HL-60 (cell line): Measurements from ENCODE around the gene TPCN1.

ENCODE experiments used
- DNase-seq, 2 experiments: peaks; one replicate each; pipeline ENCODE4 v3.0.0-alpha.2; 2010 to 2020; ENCODE audit warnings: low read depth in 1 of 2, low spot score in 1 of 2
- H3K27ac ChIP-seq: fragments of 250-450 bp; sonication (Bioruptor Pico); replicated peaks from 2 replicates; pipeline ENCODE4 v1.5.1; 2020; ENCODE audit warnings: mild to moderate bottlenecking, moderate library complexity
- H3K27me3 ChIP-seq: fragments of 250-450 bp; sonication (Bioruptor Pico); 2 replicates; pipeline ENCODE4 v1.5.1; 2021; ENCODE audit warnings: mild to moderate bottlenecking, moderate library complexity; ENCODE audit not compliant: insufficient read depth, poor library complexity, severe bottlenecking
- H3K4me3 ChIP-seq: replicated peaks from 2 replicates; pipeline ENCODE4 v1.5.1; 2011; ENCODE audit warnings: mild to moderate bottlenecking, control low read depth, low read length; ENCODE audit not compliant: insufficient read depth
- GABPA ChIP-seq: IDR thresholded peaks from 2 replicates; pipeline ENCODE4 v1.6.1; 2012; ENCODE audit warnings: low read depth
- POLR2AphosphoS5 ChIP-seq: IDR thresholded peaks from 2 replicates; pipeline ENCODE4 v1.6.1; 2012; ENCODE audit warnings: low read depth
- SPI1 ChIP-seq: IDR thresholded peaks from 2 replicates; pipeline ENCODE4 v1.6.1; 2012; ENCODE audit warnings: low read depth, mild to moderate bottlenecking, borderline replicate concordance
- TF ChIP-seq, protein P1 (sequence below): IDR thresholded peaks from 2 replicates; pipeline ENCODE4 v1.6.1; 2012; ENCODE audit warnings: low read depth; ENCODE audit not compliant: insufficient replicate concordance
- TF ChIP-seq, protein P2 (sequence below): IDR thresholded peaks from one replicate; pipeline ENCODE4 v1.5.1; 2011; ENCODE audit warnings: low read length, control low read depth, inconsistent platforms; ENCODE audit not compliant: insufficient read depth

Gene TPCN1

DNA sequence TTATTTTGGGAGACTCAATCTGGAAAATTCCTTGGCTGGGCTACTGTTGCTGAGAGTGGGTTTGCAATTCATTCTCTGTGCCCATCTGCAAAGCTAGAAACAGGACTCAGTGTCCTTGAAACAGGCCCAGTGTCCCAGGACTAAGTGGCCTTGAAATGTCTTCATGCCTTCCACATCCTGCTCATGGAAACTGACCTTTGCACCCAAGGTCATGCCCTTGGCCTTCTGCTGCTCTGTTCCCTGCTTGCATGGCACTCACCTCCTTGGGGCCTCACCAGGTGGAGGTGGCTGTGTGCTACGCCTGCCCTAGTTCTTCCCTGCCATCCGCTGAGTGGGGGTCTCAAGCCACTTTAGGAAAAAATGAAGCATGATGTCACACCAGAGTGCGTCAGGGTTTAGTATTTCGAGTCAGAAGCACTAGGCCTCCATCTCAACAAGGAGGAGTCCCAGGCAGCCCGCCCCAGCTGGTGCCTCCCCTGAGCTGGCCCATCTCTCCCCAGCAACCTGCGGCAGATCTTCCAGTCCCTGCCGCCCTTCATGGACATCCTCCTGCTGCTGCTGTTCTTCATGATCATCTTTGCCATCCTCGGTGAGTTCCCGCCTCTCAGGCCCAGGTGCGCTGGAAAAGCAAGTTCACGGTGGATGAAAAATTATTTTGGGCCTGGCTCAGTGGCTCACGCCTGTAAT, 48.1 kb downstream of the TPCN1 start:
- Histone ChIP-seq H3K27me3 (no peaks in the 10 kb centered on the region), H3K27ac (no peak overlapping the region), H3K4me3 (no peak overlapping the region)
- no peak for TF ChIP-seq POLR2AphosphoS5
- TF ChIP-seq, protein P1, sequence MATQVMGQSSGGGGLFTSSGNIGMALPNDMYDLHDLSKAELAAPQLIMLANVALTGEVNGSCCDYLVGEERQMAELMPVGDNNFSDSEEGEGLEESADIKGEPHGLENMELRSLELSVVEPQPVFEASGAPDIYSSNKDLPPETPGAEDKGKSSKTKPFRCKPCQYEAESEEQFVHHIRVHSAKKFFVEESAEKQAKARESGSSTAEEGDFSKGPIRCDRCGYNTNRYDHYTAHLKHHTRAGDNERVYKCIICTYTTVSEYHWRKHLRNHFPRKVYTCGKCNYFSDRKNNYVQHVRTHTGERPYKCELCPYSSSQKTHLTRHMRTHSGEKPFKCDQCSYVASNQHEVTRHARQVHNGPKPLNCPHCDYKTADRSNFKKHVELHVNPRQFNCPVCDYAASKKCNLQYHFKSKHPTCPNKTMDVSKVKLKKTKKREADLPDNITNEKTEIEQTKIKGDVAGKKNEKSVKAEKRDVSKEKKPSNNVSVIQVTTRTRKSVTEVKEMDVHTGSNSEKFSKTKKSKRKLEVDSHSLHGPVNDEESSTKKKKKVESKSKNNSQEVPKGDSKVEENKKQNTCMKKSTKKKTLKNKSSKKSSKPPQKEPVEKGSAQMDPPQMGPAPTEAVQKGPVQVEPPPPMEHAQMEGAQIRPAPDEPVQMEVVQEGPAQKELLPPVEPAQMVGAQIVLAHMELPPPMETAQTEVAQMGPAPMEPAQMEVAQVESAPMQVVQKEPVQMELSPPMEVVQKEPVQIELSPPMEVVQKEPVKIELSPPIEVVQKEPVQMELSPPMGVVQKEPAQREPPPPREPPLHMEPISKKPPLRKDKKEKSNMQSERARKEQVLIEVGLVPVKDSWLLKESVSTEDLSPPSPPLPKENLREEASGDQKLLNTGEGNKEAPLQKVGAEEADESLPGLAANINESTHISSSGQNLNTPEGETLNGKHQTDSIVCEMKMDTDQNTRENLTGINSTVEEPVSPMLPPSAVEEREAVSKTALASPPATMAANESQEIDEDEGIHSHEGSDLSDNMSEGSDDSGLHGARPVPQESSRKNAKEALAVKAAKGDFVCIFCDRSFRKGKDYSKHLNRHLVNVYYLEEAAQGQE = no peak
- TF ChIP-seq, protein P2, sequence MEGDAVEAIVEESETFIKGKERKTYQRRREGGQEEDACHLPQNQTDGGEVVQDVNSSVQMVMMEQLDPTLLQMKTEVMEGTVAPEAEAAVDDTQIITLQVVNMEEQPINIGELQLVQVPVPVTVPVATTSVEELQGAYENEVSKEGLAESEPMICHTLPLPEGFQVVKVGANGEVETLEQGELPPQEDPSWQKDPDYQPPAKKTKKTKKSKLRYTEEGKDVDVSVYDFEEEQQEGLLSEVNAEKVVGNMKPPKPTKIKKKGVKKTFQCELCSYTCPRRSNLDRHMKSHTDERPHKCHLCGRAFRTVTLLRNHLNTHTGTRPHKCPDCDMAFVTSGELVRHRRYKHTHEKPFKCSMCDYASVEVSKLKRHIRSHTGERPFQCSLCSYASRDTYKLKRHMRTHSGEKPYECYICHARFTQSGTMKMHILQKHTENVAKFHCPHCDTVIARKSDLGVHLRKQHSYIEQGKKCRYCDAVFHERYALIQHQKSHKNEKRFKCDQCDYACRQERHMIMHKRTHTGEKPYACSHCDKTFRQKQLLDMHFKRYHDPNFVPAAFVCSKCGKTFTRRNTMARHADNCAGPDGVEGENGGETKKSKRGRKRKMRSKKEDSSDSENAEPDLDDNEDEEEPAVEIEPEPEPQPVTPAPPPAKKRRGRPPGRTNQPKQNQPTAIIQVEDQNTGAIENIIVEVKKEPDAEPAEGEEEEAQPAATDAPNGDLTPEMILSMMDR = no peak
- no peak for TF ChIP-seq GABPA
- TF ChIP-seq SPI1 = no peak
- DNase-seq = no peak

DNA sequence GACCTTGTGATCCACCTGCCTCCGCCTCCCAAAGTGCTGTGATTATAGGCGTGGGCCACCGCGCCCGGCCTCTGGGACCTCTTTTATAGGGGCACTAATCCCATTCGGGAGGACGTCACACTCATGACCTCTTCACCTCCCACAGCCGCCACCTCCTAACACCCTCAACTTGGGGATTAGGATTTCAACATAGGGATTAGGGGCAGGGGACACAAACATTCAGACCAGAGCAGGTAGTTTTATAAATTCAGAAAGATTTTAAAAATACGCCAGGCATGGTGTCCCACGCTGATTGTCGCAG, 49.4 kb downstream of the TPCN1 start:
- H3K27ac ChIP-seq = no peak overlapping the region
- TF ChIP-seq GABPA = no peak
- no peak for TF ChIP-seq POLR2AphosphoS5
- TF ChIP-seq SPI1 = no peak
- TF ChIP-seq, protein P2 = no peak
- TF ChIP-seq, protein P1 = no peak

DNA sequence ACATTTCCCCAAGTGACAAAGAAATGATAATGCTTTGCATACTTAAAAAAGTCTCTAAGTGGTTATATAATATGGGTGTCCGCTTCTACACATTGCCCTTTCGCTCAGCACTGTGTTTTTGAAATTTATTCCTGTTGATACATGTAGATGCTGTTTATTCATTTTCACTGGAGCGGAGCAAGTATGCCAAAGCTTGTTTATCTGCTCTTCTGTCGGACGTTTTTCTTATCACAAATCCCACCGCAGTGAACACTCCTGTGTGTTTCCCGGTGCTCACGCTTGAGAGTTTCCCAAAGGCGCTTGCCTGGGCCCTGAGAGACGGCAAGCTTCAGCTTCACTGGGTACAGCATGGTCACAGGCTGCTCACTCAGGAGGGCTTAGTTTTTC, 50.2 kb downstream of the TPCN1 start:
- DNase-seq = no peak
- H3K27ac ChIP-seq = peak overlapping the region; percentile 16; the same call in 1 of the 2 replicates
- H3K4me3 ChIP-seq = no peak overlapping the region
- TF ChIP-seq, protein P2 = no peak
- TF ChIP-seq, protein P1 = no peak
- TF ChIP-seq POLR2AphosphoS5 = no peak
- TF ChIP-seq SPI1 = no peak
- TF ChIP-seq GABPA = no peak
- H3K27me3 ChIP-seq = no peaks in the 10 kb centered on the region

More for the DNA sequence above, 49.4 kb downstream of the TPCN1 start:
- Histone ChIP-seq H3K4me3 (no peak overlapping the region), H3K27me3 (no peaks in the 10 kb centered on the region)
- no peak for DNase-seq
